GM20000 (cell line): ENCODE measurements around the gene SFRP2.

Source experiments
- DNase-seq: peaks from one replicate; pipeline ENCODE4 v3.0.0; 2012; ENCODE audit warnings: low spot score
- TF ChIP-seq, protein P1 (sequence below): IDR thresholded peaks from 2 replicates; pipeline ENCODE4 v1.5.1; 2012; ENCODE audit warnings: mild to moderate bottlenecking, control low read depth; ENCODE audit errors: extremely low read depth, missing control alignments

The SFRP2 gene, protein sequence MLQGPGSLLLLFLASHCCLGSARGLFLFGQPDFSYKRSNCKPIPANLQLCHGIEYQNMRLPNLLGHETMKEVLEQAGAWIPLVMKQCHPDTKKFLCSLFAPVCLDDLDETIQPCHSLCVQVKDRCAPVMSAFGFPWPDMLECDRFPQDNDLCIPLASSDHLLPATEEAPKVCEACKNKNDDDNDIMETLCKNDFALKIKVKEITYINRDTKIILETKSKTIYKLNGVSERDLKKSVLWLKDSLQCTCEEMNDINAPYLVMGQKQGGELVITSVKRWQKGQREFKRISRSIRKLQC

DNA sequence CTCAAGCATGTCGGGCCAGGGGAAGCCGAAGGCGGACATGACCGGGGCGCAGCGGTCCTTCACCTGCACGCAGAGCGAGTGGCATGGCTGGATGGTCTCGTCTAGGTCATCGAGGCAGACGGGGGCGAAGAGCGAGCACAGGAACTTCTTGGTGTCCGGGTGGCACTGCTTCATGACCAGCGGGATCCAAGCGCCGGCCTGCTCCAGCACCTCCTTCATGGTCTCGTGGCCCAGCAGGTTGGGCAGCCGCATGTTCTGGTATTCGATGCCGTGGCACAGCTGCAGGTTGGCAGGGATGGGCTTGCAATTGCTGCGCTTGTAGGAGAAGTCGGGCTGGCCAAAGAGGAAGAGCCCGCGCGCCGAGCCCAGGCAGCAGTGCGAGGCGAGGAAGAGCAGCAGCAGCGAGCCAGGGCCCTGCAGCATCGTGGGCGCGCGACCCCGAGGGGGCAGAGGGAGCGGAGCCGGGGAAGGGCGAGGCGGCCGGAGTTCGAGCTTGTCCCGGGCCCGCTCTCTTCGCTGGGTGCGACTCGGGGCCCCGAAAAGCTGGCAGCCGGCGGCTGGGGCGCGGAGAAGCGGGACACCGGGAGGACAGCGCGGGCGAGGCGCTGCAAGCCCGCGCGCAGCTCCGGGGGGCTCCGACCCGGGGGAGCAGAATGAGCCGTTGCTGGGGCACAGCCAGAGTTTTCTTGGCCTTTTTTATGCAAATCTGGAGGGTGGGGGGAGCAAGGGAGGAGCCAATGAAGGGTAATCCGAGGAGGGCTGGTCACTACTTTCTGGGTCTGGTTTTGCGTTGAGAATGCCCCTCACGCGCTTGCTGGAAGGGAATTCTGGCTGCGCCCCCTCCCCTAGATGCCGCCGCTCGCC, at the start of gene SFRP2:
SFRP2 (minus strand) TSS at position 671 of the 864 bp plus-strand sequence; CDS start at position 423, 248 bp downstream.
- TF ChIP-seq, protein P1, sequence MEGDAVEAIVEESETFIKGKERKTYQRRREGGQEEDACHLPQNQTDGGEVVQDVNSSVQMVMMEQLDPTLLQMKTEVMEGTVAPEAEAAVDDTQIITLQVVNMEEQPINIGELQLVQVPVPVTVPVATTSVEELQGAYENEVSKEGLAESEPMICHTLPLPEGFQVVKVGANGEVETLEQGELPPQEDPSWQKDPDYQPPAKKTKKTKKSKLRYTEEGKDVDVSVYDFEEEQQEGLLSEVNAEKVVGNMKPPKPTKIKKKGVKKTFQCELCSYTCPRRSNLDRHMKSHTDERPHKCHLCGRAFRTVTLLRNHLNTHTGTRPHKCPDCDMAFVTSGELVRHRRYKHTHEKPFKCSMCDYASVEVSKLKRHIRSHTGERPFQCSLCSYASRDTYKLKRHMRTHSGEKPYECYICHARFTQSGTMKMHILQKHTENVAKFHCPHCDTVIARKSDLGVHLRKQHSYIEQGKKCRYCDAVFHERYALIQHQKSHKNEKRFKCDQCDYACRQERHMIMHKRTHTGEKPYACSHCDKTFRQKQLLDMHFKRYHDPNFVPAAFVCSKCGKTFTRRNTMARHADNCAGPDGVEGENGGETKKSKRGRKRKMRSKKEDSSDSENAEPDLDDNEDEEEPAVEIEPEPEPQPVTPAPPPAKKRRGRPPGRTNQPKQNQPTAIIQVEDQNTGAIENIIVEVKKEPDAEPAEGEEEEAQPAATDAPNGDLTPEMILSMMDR = no peak
- no peak for DNase-seq

DNA sequence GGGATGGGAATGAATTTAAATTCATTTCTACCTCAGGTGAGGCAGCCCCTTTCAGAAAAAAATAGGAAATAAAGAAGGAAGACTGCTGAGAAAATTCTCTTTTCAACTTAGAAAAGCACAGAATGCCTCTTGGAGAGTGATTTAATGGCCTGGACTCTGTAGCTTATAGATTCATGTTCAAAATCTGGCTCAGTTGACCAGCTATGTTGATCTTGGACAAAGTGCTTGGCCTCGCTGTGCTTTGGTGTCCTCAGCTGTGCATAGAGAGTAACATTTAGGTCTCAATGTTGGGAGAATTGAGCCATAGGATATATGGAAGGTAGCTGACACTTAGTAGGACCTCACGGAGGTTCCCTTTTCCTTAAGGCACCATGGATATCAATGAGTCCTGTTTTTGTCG, 49.7 kb upstream of the SFRP2 start:
- no peak for DNase-seq

DNA sequence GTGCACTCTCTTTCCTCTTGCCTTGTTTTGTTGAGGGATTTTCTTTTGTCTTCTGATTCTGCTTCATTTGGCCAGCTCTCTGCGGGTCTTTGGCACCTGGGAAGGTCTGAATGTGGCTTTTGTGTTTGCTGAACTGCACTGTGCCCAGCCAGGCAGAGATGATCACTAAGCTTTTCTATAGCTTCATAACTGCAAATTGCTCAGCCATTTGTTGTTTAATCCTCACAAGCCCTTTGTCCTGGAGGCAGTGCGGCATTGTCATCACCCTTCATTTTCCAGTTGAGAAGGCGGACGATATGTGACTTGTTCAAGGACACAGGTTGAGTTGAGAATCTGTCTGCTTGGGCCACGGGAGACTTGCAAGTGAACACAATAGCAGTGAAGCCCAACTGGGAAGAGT, 46.0 kb upstream of the SFRP2 start:
- DNase-seq = no peak
- TF ChIP-seq, protein P1 = no peak

More for the DNA sequence above, 49.7 kb upstream of the SFRP2 start:
- TF ChIP-seq, protein P1 = no peak

DNA sequence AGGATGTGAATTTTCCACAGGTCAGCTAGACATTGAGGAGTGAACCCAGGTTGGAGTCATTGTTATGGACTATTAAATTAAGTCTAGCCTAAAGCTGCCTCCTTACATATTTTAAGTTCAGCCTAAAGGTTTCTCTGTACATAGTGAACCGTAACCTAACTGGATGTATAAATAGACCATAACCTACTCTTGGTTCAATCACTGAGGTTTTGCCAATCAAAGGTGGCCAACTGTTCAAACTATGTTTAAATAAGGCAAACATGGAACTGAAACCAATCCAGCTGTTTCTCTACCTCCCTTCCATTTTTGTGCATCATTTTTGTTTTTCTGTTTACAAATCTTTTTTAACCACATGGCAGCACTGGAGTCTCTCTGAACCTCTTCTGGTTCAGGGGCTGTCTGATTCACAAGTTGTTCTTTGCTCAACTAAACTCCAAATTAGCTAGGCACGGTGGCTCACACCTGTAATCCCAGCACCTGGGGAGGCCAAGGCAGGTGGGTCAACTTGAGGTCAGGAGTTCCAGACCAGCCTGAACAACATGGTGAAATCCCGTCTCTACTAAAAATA, 43.9 kb upstream of the SFRP2 start:
- DNase-seq = no peak
- TF ChIP-seq, protein P1 = no peak

DNA sequence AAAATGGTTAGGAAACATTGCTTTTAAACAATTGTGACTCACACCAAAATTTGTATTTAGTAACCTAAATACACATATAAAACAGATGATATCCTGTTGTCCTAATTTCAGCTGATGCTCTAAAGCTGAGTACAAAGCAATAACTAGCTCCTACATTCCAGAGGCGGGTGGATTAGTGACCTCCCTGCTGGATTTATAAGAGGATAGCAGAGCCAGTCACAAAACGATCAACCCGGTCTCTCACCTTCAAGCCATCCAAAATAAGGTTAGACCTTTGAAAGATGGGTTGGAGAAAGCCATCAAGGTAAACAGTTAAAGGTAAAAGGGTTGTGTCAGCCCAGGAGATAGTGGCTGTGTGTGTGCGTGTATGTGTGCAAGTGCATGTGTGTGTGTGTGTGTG, 43.2 kb upstream of the SFRP2 start:
- DNase-seq = no peak
- TF ChIP-seq, protein P1 = no peak

DNA sequence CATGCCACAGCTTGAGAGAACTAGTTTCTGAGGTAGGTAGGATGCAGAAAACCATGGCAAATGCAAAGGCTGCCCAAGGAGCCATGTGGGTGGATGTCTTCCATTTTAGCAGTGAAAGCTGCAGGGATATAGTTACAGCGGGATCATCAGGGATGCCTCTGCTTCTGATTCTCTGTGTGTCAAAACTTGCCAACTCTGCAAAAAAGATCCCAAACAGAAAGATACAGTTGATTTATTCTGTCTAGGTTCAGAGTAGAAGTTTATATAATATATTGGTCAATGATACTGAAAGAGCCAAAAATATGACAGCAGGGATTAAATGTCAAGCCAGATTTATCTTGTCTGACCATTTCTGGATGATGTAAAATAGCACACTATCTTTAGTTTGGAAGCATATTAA, 42.4 kb upstream of the SFRP2 start:
- TF ChIP-seq, protein P1 = no peak
- no peak for DNase-seq

DNA sequence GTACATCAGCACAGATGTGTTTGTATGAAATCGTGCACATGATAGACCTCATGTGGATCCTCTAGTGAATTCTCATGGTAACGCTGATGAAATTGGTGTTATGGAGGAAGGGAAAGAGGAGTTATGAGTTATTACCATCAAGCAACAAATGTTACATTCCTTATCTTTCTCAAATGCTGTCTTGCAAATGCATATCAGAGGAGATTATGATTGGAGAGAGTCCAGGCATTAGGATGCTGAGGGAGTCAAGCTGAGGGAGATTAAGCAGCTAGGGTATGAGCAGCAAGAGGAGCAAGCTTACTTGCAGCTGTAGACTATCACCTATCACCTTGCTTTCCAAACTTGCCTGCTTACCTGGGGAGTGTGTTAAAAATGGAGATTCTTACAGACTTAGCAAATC, 36.8 kb upstream of the SFRP2 start:
- TF ChIP-seq, protein P1 = no peak
- no peak for DNase-seq
